ENCODE data around the gene DLG4. TPM values are rescaled to one million over a fixed set of nuclear protein-coding genes. Genes with fewer than 3 reads are reported as not detected.

DLG4 gene
- total and polyA plus RNA-seq, 2 donors (not counting 3 experiments of a cell fraction or from before 2014, with no cell fraction given): 14.9 to 34.6 TPM

- DNase-seq (ENCODE audit: low read depth, low spot score) (no peak), FAIRE-seq (no peak)
- intact Hi-C loops (cut with micrococcal nuclease) (no loop called here), dilution Hi-C loops (cut with MboI; ENCODE audit: extremely low pct_ligation_motif_present, low sequenced_read_pairs) (no loop called here)
- no peak for TF ChIP-seq POLR2AphosphoS5 (IDR thresholded peaks at IDR 0.05; ENCODE audit: insufficient read depth, low read depth, low read length)
- TF ChIP-seq EZH2 (IDR thresholded peaks at IDR 0.05; ENCODE audit: borderline replicate concordance, low read depth, low read length, severe bottlenecking): no peak
- no peak for TF ChIP-seq JUN (IDR thresholded peaks at IDR 0.05; ENCODE audit: borderline replicate concordance, insufficient read depth, insufficient read length, low read depth)
- no peak for TF ChIP-seq GATA2 (IDR thresholded peaks at IDR 0.05; ENCODE audit: insufficient read depth, insufficient read length, low read depth, low read length)
- no peak for TF ChIP-seq CTCF (IDR thresholded peaks at IDR 0.05; ENCODE audit: extremely low read depth in 1 of 2, insufficient read depth in 1 of 2, low read depth in 1 of 2, low read length in 2 of 2)
- no peak for TF ChIP-seq MYC (IDR thresholded peaks at IDR 0.05; ENCODE audit: low read depth, low read length)
- no peak for TF ChIP-seq MAX (IDR thresholded peaks at IDR 0.05; ENCODE audit: insufficient read depth, insufficient read length)
- TF ChIP-seq FOS (IDR thresholded peaks at IDR 0.05; ENCODE audit: borderline replicate concordance, insufficient read depth, low read length): no peak
- TF ChIP-seq POLR2A (IDR thresholded peaks at IDR 0.05; ENCODE audit: low read depth, low read length): no peak
- Histone ChIP-seq H3K9me3 (replicated peaks; ENCODE audit: control insufficient read depth, insufficient read depth, low read length) (no peaks in the 10 kb centered on the region), H3K4me2 (ENCODE audit: insufficient read depth, low read length) (no peak overlapping the region), H3K4me3 (replicated peaks in 1 of 3; ENCODE audit: insufficient read depth in 1 of 3, low read depth in 1 of 3, low read length in 3 of 3) (no peak overlapping the region), H4K20me1 (replicated peaks; ENCODE audit: control insufficient read depth, extremely low read depth, insufficient read depth, low read length) (peaks cover under 1% of the 10 kb centered on the region), H3K9ac (replicated peaks; ENCODE audit: extremely low read depth, insufficient read depth, low read length) (no peak overlapping the region), H3K27ac (ENCODE audit: insufficient read depth, low read depth, low read length) (no peak overlapping the region), H2AFZ (ENCODE audit: low read depth, low read length) (no peak overlapping the region), H3K36me3 (ENCODE audit: control insufficient read depth in 2 of 2, extremely low read depth in 1 of 2, insufficient read depth in 2 of 2, low read length in 2 of 2) (peaks cover 26 to 55% of the 10 kb centered on the region in 2 experiments), H3K4me1 (ENCODE audit: control insufficient read depth, extremely low read depth, insufficient read depth, low read length) (no peaks in the 10 kb centered on the region), H3K27me3 (ENCODE audit: control insufficient read depth in 2 of 2, insufficient read depth in 2 of 2, low read length in 2 of 2) (no peaks in the 10 kb centered on the region), H3K9me1 (replicated peaks; ENCODE audit: control insufficient read depth, extremely low read depth, insufficient read depth, low read length) (no peaks in the 10 kb centered on the region), H3K79me2 (ENCODE audit: control insufficient read depth, insufficient read depth, low read length) (peaks cover 19% of the 10 kb centered on the region)
- no TSS peak for BruUV-seq (replicated peaks)
- POLR2A ChIA-PET: no interaction called here
- CTCF ChIA-PET: no interaction called here
Observed at GRCh38 chr17:7226721-7227710, 7.4 kb upstream of the DLG4 start.

All from endothelial cell of umbilical vein (primary cell).